Neural progenitor cell (in vitro differentiated cells): ENCODE data around the gene CCNK. TPM values are rescaled to one million over a fixed set of nuclear protein-coding genes. Genes with fewer than 3 reads are reported as not detected.
A peak's percentile ranks its signal among the peaks of the same experiment; 100 is the strongest.

Experiments used
- DNase-seq: peaks from one replicate; pipeline ENCODE4 v3.0.0-alpha.2; 2016; ENCODE audit warnings: low spot score
- H2AFZ ChIP-seq: fragments of 200-600 bp; sonication (generic); replicated peaks from 2 replicates; pipeline ENCODE4 v1.6.1; 2016; ENCODE audit warnings: antibody characterized with exemption
- H3F3A ChIP-seq: fragments of 200-600 bp; sonication (generic); 2 replicates; pipeline ENCODE4 v1.6.1; 2016; ENCODE audit warnings: antibody characterized with exemption, low read depth
- H3K27ac ChIP-seq: fragments of 200-600 bp; sonication (generic); 2 replicates; pipeline ENCODE4 v1.5.1; 2016; ENCODE audit warnings: mild to moderate bottlenecking
- H3K27me3 ChIP-seq: fragments of 200-600 bp; sonication (generic); 2 replicates; pipeline ENCODE4 v1.6.1; 2016; ENCODE audit warnings: mild to moderate bottlenecking, moderate library complexity
- H3K36me3 ChIP-seq: fragments of 200-600 bp; sonication (generic); 2 replicates; pipeline ENCODE4 v1.5.1; 2016
- H3K4me1 ChIP-seq: fragments of 200-600 bp; sonication (generic); 2 replicates; pipeline ENCODE4 v1.6.1; 2016; ENCODE audit warnings: mixed run types
- H3K4me2 ChIP-seq: fragments of 200-600 bp; sonication (generic); 2 replicates; pipeline ENCODE4 v1.6.1; 2016
- H3K4me3 ChIP-seq: fragments of 200-600 bp; sonication (generic); 2 replicates; pipeline ENCODE4 v1.5.1; 2016
- H3K79me2 ChIP-seq: fragments of 200-600 bp; sonication (generic); 2 replicates; pipeline ENCODE4 v1.6.1; 2016; ENCODE audit warnings: low read depth
- H3K9ac ChIP-seq: fragments of 200-600 bp; sonication (generic); 2 replicates; pipeline ENCODE4 v1.6.1; 2016
- H3K9me3 ChIP-seq: fragments of 200-600 bp; sonication (generic); 2 replicates; pipeline ENCODE4 v1.5.1; 2016; ENCODE audit warnings: low read depth
- H4K20me1 ChIP-seq: fragments of 200-600 bp; sonication (generic); 2 replicates; pipeline ENCODE4 v1.6.1; 2016; ENCODE audit warnings: low read depth
- H3K27ac Mint-ChIP-seq: 3 replicates; pipeline ENCODE4 v1.8.0; 2021; ENCODE audit warnings: mixed read lengths
- H3K27me3 Mint-ChIP-seq: 2 replicates; pipeline ENCODE4 v1.8.0; 2022; ENCODE audit warnings: low read depth, mild to moderate bottlenecking, inconsistent platforms, moderate library complexity, mixed read lengths; ENCODE audit not compliant: insufficient read depth
- H3K36me3 Mint-ChIP-seq: 3 replicates; pipeline ENCODE4 v1.8.0; 2021; ENCODE audit warnings: mixed read lengths
- H3K4me1 Mint-ChIP-seq: 3 replicates; pipeline ENCODE4 v1.8.0; 2021; ENCODE audit warnings: mixed read lengths
- H3K4me3 Mint-ChIP-seq: 3 replicates; pipeline ENCODE4 v1.8.0; 2021; ENCODE audit warnings: mild to moderate bottlenecking, moderate library complexity, mixed read lengths
- H3K9me3 Mint-ChIP-seq: 3 replicates; pipeline ENCODE4 v1.8.0; 2020; ENCODE audit warnings: mixed read lengths
- CTCF ChIP-seq: fragments of 200-600 bp; sonication (generic); IDR thresholded peaks from 2 replicates; pipeline ENCODE4 v1.5.1; 2017; ENCODE audit warnings: antibody characterized with exemption, mild to moderate bottlenecking
- EZH2 ChIP-seq: fragments of 200-600 bp; sonication (generic); IDR thresholded peaks from 2 replicates; pipeline ENCODE4 v1.6.1; 2017; ENCODE audit warnings: antibody characterized with exemption, mild to moderate bottlenecking, moderate library complexity
- EZH2phosphoT487 ChIP-seq: fragments of 200-600 bp; sonication (generic); IDR thresholded peaks from 2 replicates; pipeline ENCODE4 v1.6.1; 2017; ENCODE audit warnings: antibody characterized with exemption
- total RNA-seq: library from RNA; depleted of rRNA; stranded (reverse); fragments of >200 nt; gene quantifications from 2 replicates; pipeline ENCODE4 v1.2.3, GENCODE V29; 2015; ENCODE audit warnings: low replicate concordance

The CCNK gene
- total RNA-seq, 1 donor from 2014 or later, result 19.0 TPM

GRCh38 chr14:99524804-99525698, 43.8 kb downstream of the CCNK start:
- Histone ChIP-seq H3K4me3 (no peak overlapping the region), H3K4me1 (peaks cover 64% of the 10 kb centered on the region), H3K36me3 (no peaks in the 10 kb centered on the region), H3K9me3 (no peaks in the 10 kb centered on the region), H4K20me1 (peaks cover 41% of the 10 kb centered on the region), H3K4me2 (peak overlapping the region; percentile 43), H3F3A (peaks cover 39% of the 10 kb centered on the region), H3K79me2 (peaks cover 51% of the 10 kb centered on the region), H3K27ac (peak overlapping the region; percentile 2), H3K27me3 (no peaks in the 10 kb centered on the region), H2AFZ (no peak overlapping the region), H3K9ac (no peak overlapping the region)
- DNase-seq, result peak; percentile 67
- H3K36me3 Mint-ChIP-seq, result peaks cover 3% of the 10 kb centered on the region
- peaks cover 62% of the 10 kb centered on the region for H3K4me1 Mint-ChIP-seq
- peaks cover 2% of the 10 kb centered on the region for H3K27me3 Mint-ChIP-seq
- no peak for TF ChIP-seq EZH2phosphoT487
- no peak for TF ChIP-seq EZH2
- TF ChIP-seq CTCF, result peak; percentile 47
- no peak overlapping the region for H3K27ac Mint-ChIP-seq
- H3K9me3 Mint-ChIP-seq, result no peaks in the 10 kb centered on the region
- H3K4me3 Mint-ChIP-seq, result peak overlapping the region; percentile 53

- DNase-seq, result no peak
- Mint-ChIP-seq H3K4me3 (no peak overlapping the region), H3K36me3 (peaks cover 3% of the 10 kb centered on the region), H3K27me3 (peaks cover 2% of the 10 kb centered on the region), H3K9me3 (no peaks in the 10 kb centered on the region), H3K27ac (no peak overlapping the region), H3K4me1 (peaks cover 67% of the 10 kb centered on the region)
- Histone ChIP-seq H3K27ac (peak overlapping the region; percentile 2), H3F3A (peaks cover 44% of the 10 kb centered on the region), H2AFZ (no peak overlapping the region), H3K9ac (no peak overlapping the region), H4K20me1 (peaks cover 46% of the 10 kb centered on the region), H3K79me2 (peaks cover 54% of the 10 kb centered on the region), H3K4me1 (peaks cover 69% of the 10 kb centered on the region), H3K4me2 (no peak overlapping the region), H3K36me3 (no peaks in the 10 kb centered on the region), H3K4me3 (no peak overlapping the region), H3K27me3 (no peaks in the 10 kb centered on the region), H3K9me3 (no peaks in the 10 kb centered on the region)
- TF ChIP-seq EZH2 (no peak), CTCF (no peak), EZH2phosphoT487 (no peak)
Observed at GRCh38 chr14:99525699-99526080, 44.5 kb downstream of the CCNK start.

GRCh38 chr14:99527026-99527425, 45.8 kb downstream of the CCNK start:
- H3K27ac Mint-ChIP-seq, result peak overlapping the region; percentile 33

More at GRCh38 chr14:99527026-99527425, 45.8 kb downstream of the CCNK start:
- no peak overlapping the region for H3K4me2 ChIP-seq
- Mint-ChIP-seq H3K36me3 (peaks cover 3% of the 10 kb centered on the region), H3K27me3 (peaks cover 2% of the 10 kb centered on the region), H3K4me1 (peaks cover 70% of the 10 kb centered on the region), H3K9me3 (no peaks in the 10 kb centered on the region), H3K4me3 (no peak overlapping the region)
- peaks cover 46% of the 10 kb centered on the region for H4K20me1 ChIP-seq
- TF ChIP-seq EZH2phosphoT487, result no peak
- TF ChIP-seq CTCF, result no peak
- no peak for DNase-seq
- H3K36me3 ChIP-seq, result no peaks in the 10 kb centered on the region
- H2AFZ ChIP-seq, result no peak overlapping the region
- peaks cover 64% of the 10 kb centered on the region for H3K4me1 ChIP-seq
- no peak overlapping the region for H3K4me3 ChIP-seq
- H3F3A ChIP-seq, result peaks cover 43% of the 10 kb centered on the region
- H3K27me3 ChIP-seq, result no peaks in the 10 kb centered on the region
- no peaks in the 10 kb centered on the region for H3K9me3 ChIP-seq
- H3K9ac ChIP-seq, result no peak overlapping the region
- H3K79me2 ChIP-seq, result peaks cover 45% of the 10 kb centered on the region
- H3K27ac ChIP-seq, result no peak overlapping the region
